ENCODE data around the gene F10.

Gene F10

GRCh38 chr13:113117335-113117872 lies 5.2 kb upstream of the F10 start:
- H3K4me2 ChIP-seq, result no peak overlapping the region
- H3K27ac ChIP-seq, result no peak overlapping the region
- no peaks in the 10 kb centered on the region for H3K36me3 ChIP-seq (ENCODE audit: insufficient read depth)
- peaks cover 2% of the 10 kb centered on the region; the same call in 1 of the 2 replicates for H3K27me3 ChIP-seq (ENCODE audit: insufficient read depth, low read depth)
- no peaks in the 10 kb centered on the region for H3K4me1 ChIP-seq (ENCODE audit: low read depth, poor library complexity, severe bottlenecking)
- H3K4me3 ChIP-seq (IDR thresholded peaks at IDR 0.05; ENCODE audit: insufficient read depth, low read depth, low read length), result no peak overlapping the region
- H4K20me1 ChIP-seq (ENCODE audit: insufficient read depth), result no peaks in the 10 kb centered on the region
- H3K9ac ChIP-seq, result no peak overlapping the region
- H2AFZ ChIP-seq (ENCODE audit: low read depth), result no peak overlapping the region
- no peak for TF ChIP-seq CTCF (conservative IDR thresholded peaks at IDR 0.05; ENCODE audit: low read depth, low read length)
- H3K79me2 ChIP-seq (ENCODE audit: insufficient read depth, low read depth), result no peaks in the 10 kb centered on the region

- Histone ChIP-seq H3K79me2 (ENCODE audit: insufficient read depth, low read depth) (no peaks in the 10 kb centered on the region), H3K9ac (no peak overlapping the region), H3K4me3 (IDR thresholded peaks at IDR 0.05; ENCODE audit: insufficient read depth, low read depth, low read length) (no peak overlapping the region), H2AFZ (ENCODE audit: low read depth) (no peak overlapping the region), H3K27me3 (ENCODE audit: insufficient read depth, low read depth) (peaks cover 2% of the 10 kb centered on the region; the same call in 1 of the 2 replicates), H3K36me3 (ENCODE audit: insufficient read depth) (no peaks in the 10 kb centered on the region), H3K4me2 (no peak overlapping the region), H3K4me1 (ENCODE audit: low read depth, poor library complexity, severe bottlenecking) (no peaks in the 10 kb centered on the region), H4K20me1 (ENCODE audit: insufficient read depth) (no peaks in the 10 kb centered on the region), H3K27ac (no peak overlapping the region)
- no peak for TF ChIP-seq CTCF (conservative IDR thresholded peaks at IDR 0.05; ENCODE audit: low read depth, low read length)
Measured at GRCh38 chr13:113117911-113118260, 4.7 kb upstream of the F10 start.

GRCh38 chr13:113118261-113119021 lies 4.2 kb upstream of the F10 start:
- no peak overlapping the region for H3K27ac ChIP-seq
- TF ChIP-seq CTCF (conservative IDR thresholded peaks at IDR 0.05; ENCODE audit: low read depth, low read length), result no peak
- no peaks in the 10 kb centered on the region for H3K4me1 ChIP-seq (ENCODE audit: low read depth, poor library complexity, severe bottlenecking)
- peaks cover 2% of the 10 kb centered on the region; the same call in 1 of the 2 replicates for H3K27me3 ChIP-seq (ENCODE audit: insufficient read depth, low read depth)
- H3K79me2 ChIP-seq (ENCODE audit: insufficient read depth, low read depth), result no peaks in the 10 kb centered on the region
- no peak overlapping the region for H2AFZ ChIP-seq (ENCODE audit: low read depth)
- no peaks in the 10 kb centered on the region for H3K36me3 ChIP-seq (ENCODE audit: insufficient read depth)
- no peak overlapping the region for H3K9ac ChIP-seq
- no peak overlapping the region for H3K4me2 ChIP-seq
- H4K20me1 ChIP-seq (ENCODE audit: insufficient read depth), result no peaks in the 10 kb centered on the region
- no peak overlapping the region for H3K4me3 ChIP-seq (IDR thresholded peaks at IDR 0.05; ENCODE audit: insufficient read depth, low read depth, low read length)

- H3K36me3 ChIP-seq (ENCODE audit: insufficient read depth), result no peaks in the 10 kb centered on the region
- no peak overlapping the region for H3K9ac ChIP-seq
- H2AFZ ChIP-seq (ENCODE audit: low read depth), result no peak overlapping the region
- TF ChIP-seq CTCF (conservative IDR thresholded peaks at IDR 0.05; ENCODE audit: low read depth, low read length), result no peak
- H3K4me2 ChIP-seq, result no peak overlapping the region
- H3K27ac ChIP-seq, result no peak overlapping the region
- no peaks in the 10 kb centered on the region for H4K20me1 ChIP-seq (ENCODE audit: insufficient read depth)
- no peaks in the 10 kb centered on the region for H3K79me2 ChIP-seq (ENCODE audit: insufficient read depth, low read depth)
- no peaks in the 10 kb centered on the region for H3K4me1 ChIP-seq (ENCODE audit: low read depth, poor library complexity, severe bottlenecking)
- H3K4me3 ChIP-seq (IDR thresholded peaks at IDR 0.05; ENCODE audit: insufficient read depth, low read depth, low read length), result no peak overlapping the region
- H3K27me3 ChIP-seq (ENCODE audit: insufficient read depth, low read depth), result peaks cover 2% of the 10 kb centered on the region; the same call in 1 of the 2 replicates
Measured at GRCh38 chr13:113119166-113119821, 3.3 kb upstream of the F10 start.
